GM12873 (cell line): ENCODE data around the gene BET1L.

Experiments used
- TF ChIP-seq, protein P1 (sequence below): IDR thresholded peaks from 2 replicates; pipeline ENCODE4 v1.5.1; 2012; ENCODE audit warnings: low read depth, mild to moderate bottlenecking, moderate library complexity, low read length, control low read depth; ENCODE audit not compliant: insufficient read depth; ENCODE audit errors: missing control alignments

BET1L gene

DNA sequence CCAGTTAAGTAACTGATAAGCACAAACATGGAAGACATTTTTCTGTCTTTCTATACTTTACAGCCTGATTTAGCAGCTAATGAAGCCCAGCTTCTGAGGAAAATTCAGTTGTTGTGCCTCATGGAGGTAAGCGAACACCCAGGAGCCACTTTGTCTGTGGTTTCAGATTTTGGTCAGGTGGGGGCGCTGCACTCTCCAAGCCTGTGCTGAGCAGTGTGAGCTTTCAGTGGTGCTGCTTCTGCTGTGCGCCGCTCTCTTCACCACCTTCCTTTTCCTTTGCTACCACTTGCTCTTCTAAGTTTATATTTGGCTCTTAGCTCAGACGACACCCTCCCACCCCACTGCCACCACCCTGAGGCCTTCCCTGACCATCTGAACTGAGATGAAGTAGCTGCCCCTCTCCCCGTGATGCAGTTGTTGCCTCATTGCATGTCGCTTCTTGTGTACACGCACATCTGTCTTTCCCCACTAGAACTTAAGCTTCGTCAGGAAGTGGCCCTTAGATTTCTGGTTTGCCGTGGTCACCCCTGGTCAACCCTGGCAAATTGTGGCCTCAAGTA is 43.6 kb upstream of the BET1L start:
- TF ChIP-seq, protein P1, sequence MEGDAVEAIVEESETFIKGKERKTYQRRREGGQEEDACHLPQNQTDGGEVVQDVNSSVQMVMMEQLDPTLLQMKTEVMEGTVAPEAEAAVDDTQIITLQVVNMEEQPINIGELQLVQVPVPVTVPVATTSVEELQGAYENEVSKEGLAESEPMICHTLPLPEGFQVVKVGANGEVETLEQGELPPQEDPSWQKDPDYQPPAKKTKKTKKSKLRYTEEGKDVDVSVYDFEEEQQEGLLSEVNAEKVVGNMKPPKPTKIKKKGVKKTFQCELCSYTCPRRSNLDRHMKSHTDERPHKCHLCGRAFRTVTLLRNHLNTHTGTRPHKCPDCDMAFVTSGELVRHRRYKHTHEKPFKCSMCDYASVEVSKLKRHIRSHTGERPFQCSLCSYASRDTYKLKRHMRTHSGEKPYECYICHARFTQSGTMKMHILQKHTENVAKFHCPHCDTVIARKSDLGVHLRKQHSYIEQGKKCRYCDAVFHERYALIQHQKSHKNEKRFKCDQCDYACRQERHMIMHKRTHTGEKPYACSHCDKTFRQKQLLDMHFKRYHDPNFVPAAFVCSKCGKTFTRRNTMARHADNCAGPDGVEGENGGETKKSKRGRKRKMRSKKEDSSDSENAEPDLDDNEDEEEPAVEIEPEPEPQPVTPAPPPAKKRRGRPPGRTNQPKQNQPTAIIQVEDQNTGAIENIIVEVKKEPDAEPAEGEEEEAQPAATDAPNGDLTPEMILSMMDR: peak; percentile 83

DNA sequence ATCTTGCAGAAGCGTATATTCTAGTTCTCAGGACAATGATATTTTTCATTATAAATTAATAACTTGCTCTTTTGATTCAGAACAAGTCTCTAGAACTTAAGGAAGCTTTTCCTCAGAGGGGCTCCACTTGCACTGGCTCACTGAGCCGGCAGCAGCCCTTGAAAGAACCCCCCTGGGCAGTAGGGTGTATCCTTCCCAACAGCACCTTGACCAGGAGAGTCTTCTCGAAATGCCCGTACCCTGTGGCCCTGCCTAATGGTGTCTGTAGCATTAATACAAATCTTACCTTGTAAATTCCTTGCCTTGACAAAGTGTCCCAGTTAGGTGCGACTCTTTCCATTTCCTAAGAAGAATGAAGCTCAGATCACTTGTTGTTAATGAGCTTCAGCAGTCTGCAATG is 43.1 kb upstream of the BET1L start:
- TF ChIP-seq, protein P1: no peak

DNA sequence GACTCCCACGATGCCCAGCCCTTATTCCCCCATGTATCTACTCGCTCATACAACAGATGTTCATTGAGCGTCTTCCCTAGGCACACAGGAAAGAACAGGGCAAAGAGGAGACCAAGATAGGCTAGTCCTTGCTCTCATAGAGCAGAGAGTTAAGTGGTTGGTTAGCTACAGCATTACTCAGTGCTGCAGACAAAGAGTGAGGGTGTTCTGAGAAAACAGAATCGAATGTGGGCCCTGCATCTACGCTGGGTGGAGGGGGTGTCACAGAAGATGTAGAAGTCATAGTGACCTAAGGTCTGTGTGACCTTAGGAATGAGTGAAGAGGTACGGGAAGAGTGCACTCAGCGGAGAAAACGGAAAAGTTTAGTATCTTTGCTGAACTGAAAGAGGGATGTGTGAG is 41.9 kb upstream of the BET1L start:
- TF ChIP-seq, protein P1: no peak

DNA sequence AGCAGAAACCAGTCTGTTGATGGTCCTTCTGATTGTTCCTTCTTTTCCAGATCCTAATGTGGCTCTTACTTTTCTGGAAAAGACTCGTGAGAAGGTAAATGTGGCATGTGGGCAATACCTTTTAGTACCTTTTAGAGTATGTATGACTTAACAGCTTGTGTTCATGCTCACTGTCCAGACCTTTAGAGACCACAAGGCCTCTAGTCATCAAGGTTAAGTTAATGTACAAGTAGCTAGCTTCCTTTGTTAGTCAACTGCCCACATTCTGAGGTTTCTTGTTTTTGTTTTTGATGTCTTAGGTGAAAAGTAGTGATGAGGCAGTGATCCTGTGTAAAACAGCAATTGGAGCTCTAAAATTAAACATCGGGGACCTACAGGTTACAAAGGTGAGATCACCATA is 37.2 kb upstream of the BET1L start:
- TF ChIP-seq, protein P1: no peak

DNA sequence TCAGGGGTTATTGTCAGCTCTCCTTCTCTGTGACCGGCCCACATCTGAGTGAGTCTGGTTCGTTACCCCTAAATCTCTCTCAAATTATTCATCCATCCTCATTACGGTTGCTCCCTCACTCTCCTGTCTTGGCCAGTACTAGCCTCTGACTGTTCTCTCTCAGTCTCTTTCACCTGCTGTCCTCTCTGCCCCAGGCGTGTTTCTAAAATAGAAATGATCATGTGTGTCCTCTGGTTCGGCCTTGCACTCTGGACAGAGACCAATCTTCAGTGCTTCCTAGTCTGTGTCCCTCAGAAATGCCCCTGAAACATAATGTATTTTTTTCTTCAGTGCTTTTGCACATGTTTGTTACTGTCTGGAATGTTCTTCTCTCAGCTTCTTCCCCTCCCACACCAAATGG is 34.4 kb upstream of the BET1L start:
- TF ChIP-seq, protein P1: no peak

DNA sequence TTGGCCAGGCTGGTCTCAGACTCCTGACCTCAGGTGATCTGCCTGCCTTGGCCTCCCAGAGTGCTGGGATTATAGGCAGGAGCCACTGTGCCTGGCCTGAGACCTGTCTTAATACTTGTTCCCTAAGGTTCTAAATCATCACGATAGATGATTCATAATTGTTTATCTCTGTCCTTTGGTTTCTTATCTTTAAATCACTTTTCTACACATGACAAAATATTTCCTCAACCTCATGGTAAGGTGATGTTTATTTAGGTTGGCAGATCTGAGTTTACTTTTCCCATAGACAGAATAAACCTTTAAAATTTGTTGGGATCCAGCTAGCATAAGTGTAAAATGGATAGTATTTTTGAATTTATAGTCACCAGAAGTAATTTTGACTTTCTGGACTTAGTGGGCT is 33.1 kb upstream of the BET1L start:
- TF ChIP-seq, protein P1: no peak

DNA sequence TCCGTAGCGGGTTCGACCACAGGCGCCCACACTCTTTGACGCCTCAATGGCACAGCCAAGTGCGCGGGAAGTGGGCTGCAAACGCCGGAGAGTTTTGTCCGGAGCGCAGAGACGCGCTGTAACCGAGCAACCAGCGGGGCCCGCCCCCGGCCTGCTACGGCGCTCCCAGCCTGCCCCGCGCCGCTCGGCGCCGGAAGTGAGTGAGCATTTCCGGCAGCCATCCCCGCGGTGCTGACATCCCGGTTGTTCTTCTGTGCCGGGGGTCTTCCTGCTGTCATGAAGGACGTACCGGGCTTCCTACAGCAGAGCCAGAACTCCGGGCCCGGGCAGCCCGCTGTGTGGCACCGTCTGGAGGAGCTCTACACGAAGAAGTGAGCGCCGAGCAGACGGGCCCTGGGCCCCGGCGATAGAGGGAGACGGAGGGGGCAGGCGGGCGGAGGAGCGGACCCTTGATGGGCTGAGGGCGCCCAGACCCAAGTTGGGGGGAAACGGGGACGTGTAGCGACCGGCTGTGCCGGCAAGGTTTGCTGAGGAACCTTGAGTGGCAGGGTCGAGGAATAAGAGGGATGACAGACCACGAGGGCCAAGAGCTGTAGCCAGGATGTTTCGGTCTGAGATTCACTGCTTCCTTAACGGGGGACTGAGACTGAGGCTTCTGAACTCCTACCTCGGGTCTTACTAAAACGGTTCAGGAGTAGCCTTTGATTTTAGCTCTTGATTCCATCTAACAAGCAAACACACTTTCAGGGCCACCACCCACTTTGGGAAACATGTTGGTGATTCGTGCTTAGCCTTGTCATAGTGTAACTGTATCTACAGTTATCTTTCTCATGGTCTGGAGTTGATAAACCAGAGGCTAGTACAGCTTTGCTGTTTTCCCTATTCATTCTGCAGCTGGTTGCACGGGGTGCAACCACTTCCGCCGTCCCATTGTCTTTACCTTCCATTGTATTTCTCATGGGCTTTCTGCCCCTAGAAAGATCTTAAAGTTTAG is 29.9 kb upstream of the BET1L start, which contains the start of gene PSMD13:
Gene PSMD13 (plus strand): TSS at position 203 of the 994 bp plus-strand sequence. CDS start 74 bp downstream, at position 277.
- TF ChIP-seq, protein P1: no peak
